Left lung (tissue), 10 donors: ENCODE measurements around the gene PFKM. TPM values are rescaled to one million over a fixed set of nuclear protein-coding genes. Genes with fewer than 3 reads are reported as not detected.
A peak's percentile ranks its signal among the peaks of the same experiment; 100 is the strongest.

Experiments used
- ATAC-seq: fragments of 200-7000 bp; cut with Tn5 transposase; one replicate; pipeline ENCODE4 v1.9.1; 2020; ENCODE audit warnings: moderate library complexity
- DNase-seq, 4 donors: peaks; one replicate each; pipeline ENCODE4 v3.0.0-alpha.2; 2013 to 2020
- H3K27ac ChIP-seq, 2 donors: fragments of 200-600 bp; sonication (generic) in 1 of 2; one replicate each; pipeline versions ENCODE4 v1.5.0 to v1.8.0; 2020 to 2021
- H3K27me3 ChIP-seq, 2 donors: fragments of 200-600 bp; sonication (generic) in 1 of 2; one replicate each; pipeline versions ENCODE4 v1.5.0 to v1.8.0; 2020 to 2021
- H3K36me3 ChIP-seq, 2 donors: fragments of 200-600 bp; sonication (generic) in 1 of 2; one replicate each; pipeline versions ENCODE4 v1.5.0 to v1.8.0; 2020 to 2021
- H3K4me1 ChIP-seq, 2 donors: fragments of 200-600 bp; one replicate each; pipeline ENCODE4 v1.8.0; 2021
- H3K4me3 ChIP-seq, 2 donors: fragments of 200-600 bp; sonication (generic) in 1 of 2; one replicate each; pipeline versions ENCODE4 v1.5.0 to v1.8.0; 2020 to 2021; ENCODE audit warnings: mild to moderate bottlenecking in 1 of 2
- H3K9me3 ChIP-seq, 2 donors: fragments of 200-600 bp; sonication (generic) in 1 of 2; one replicate each; pipeline versions ENCODE4 v1.5.0 to v1.8.0; 2020 to 2021
- intact Hi-C, 2 donors: fragments of 100-400 bp; cut with DNase I; formaldehyde crosslinking; loops; one replicate each; pipeline versions ENCODE4 v1.11.2 to v1.14.2; 2022
- microRNA-seq, 2 donors: library from miRNA; unstranded; fragments of <30 nt; microRNA quantifications; one replicate each; pipeline ENCODE4, GENCODE V29; 2019
- polyA plus RNA-seq, 6 donors: library from polyadenylated mRNA; unstranded; fragments of 120-200 nt; gene quantifications; one replicate each; pipeline ENCODE4 v1.2.1, GENCODE V29; 2013; ENCODE audit not compliant: insufficient read length in 6 of 6
- total RNA-seq, 2 donors: library from RNA; stranded (reverse); fragmentation: NEBNext Ultra II Directional; extraction: Animal tissue kit (Norgen Biotek cat#: 25700); gene quantifications; one replicate each; pipeline ENCODE4 v1.2.1, GENCODE V29; 2021
- TF ChIP-seq, protein P1 (sequence below), 2 donors: fragments of 200-600 bp; sonication (generic) in 1 of 2; IDR thresholded peaks; one replicate each; pipeline versions ENCODE4 v1.5.0 to v1.8.0; 2021; ENCODE audit warnings: antibody characterized with exemption in 2 of 2
- donor health status: DM: no; HTN: yes; CAD: no.
- donor health status: DM: no; HTN: no; CAD: no.

PFKM gene
- total and polyA plus RNA-seq, 8 donors: 52.3 to 97.9 (median 73.2) TPM

- DNase-seq (no peak), ATAC-seq (no peak)
- peaks cover 0 to 6% of the 10 kb centered on the region in 2 donors for H3K27me3 ChIP-seq
- intact Hi-C loops: no loop called here
- no peak overlapping the region for H3K27ac ChIP-seq
- TF ChIP-seq, protein P1, sequence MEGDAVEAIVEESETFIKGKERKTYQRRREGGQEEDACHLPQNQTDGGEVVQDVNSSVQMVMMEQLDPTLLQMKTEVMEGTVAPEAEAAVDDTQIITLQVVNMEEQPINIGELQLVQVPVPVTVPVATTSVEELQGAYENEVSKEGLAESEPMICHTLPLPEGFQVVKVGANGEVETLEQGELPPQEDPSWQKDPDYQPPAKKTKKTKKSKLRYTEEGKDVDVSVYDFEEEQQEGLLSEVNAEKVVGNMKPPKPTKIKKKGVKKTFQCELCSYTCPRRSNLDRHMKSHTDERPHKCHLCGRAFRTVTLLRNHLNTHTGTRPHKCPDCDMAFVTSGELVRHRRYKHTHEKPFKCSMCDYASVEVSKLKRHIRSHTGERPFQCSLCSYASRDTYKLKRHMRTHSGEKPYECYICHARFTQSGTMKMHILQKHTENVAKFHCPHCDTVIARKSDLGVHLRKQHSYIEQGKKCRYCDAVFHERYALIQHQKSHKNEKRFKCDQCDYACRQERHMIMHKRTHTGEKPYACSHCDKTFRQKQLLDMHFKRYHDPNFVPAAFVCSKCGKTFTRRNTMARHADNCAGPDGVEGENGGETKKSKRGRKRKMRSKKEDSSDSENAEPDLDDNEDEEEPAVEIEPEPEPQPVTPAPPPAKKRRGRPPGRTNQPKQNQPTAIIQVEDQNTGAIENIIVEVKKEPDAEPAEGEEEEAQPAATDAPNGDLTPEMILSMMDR (IDR thresholded peaks at IDR 0.05): no peak
- no peaks in the 10 kb centered on the region for H3K36me3 ChIP-seq
- H3K9me3 ChIP-seq: no peaks in the 10 kb centered on the region
- peaks cover 0 to 3% of the 10 kb centered on the region in 2 donors for H3K4me1 ChIP-seq
- no peak overlapping the region for H3K4me3 ChIP-seq
These were observed 71.9 kb downstream of the PFKM start for GRCh38 chr12:48191096-48191495.

DNA sequence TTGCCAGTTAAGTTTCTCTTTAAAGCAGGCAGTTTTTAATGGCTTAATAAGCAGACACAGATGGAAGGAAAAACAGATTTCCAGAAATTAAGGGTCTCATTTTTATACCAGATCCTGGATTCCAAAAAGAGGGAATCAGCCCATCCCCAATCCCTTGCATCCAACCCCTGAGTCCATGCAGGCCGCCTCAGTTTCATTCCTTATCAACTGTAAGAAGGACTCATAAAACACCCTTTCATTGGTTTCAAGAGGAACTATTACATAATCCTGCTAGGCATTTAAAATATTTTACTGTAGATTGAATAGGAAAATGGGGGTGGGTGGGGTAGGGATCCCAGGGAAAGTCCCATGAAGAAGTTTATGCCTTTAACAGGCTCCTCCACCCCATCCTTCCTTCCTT, 73.7 kb downstream of the PFKM start:
- Histone ChIP-seq H3K27ac (peak overlapping the region in 1 of 2 donors; percentile 39), H3K4me1 (peaks cover 0 to 9% of the 10 kb centered on the region in 2 donors), H3K9me3 (no peaks in the 10 kb centered on the region), H3K27me3 (peaks cover 0 to 6% of the 10 kb centered on the region in 2 donors), H3K4me3 (no peak overlapping the region), H3K36me3 (no peaks in the 10 kb centered on the region)
- DNase-seq (no peak), ATAC-seq (peak; percentile 7)
- TF ChIP-seq, protein P1 (IDR thresholded peaks at IDR 0.05): no peak
- intact Hi-C loops: no loop called here

DNA sequence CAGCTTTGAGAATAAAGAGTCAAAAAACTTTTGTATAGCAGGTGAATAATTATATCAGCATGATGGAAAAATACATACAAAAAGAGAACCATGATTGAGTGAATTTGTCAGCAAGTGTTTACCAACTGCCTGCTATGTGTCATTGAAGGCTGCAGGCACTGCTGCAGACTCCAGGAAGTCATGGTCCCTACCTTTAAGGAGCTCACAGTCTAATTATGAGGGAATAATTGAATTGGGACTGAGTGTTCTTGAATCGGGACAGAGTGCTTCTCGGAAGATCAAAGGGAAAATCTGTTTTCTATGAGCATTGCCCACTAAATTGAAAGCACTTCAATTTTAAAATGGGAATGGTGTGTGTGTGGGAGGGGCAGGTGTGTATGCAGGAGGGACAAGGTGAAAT, 74.5 kb downstream of the PFKM start:
- intact Hi-C loops: no loop called here
- H3K4me3 ChIP-seq: no peak overlapping the region
- DNase-seq (no peak), ATAC-seq (peak; percentile 21)
- H3K27me3 ChIP-seq: peaks cover 0 to 6% of the 10 kb centered on the region in 2 donors
- H3K9me3 ChIP-seq: no peaks in the 10 kb centered on the region
- peak overlapping the region in 1 of 2 donors; percentile 39 for H3K27ac ChIP-seq
- H3K4me1 ChIP-seq: peaks cover 0 to 9% of the 10 kb centered on the region in 2 donors
- TF ChIP-seq, protein P1 (IDR thresholded peaks at IDR 0.05): no peak
- no peaks in the 10 kb centered on the region for H3K36me3 ChIP-seq

- H3K27ac ChIP-seq: no peak overlapping the region
- TF ChIP-seq, protein P1 (IDR thresholded peaks at IDR 0.05): no peak
- H3K4me1 ChIP-seq: peaks cover 0 to 21% of the 10 kb centered on the region in 2 donors
- no peaks in the 10 kb centered on the region for H3K9me3 ChIP-seq
- ATAC-seq: no peak
- DNase-seq: no peak
- no peak overlapping the region for H3K4me3 ChIP-seq
- no peaks in the 10 kb centered on the region for H3K36me3 ChIP-seq
- intact Hi-C loops: no loop called here
- peaks cover 0 to 5% of the 10 kb centered on the region in 2 donors for H3K27me3 ChIP-seq
These were observed 75.6 kb downstream of the PFKM start for GRCh38 chr12:48194799-48195201.

Small RNAs within 50 kb of the gene (microRNA-seq; reads per million reads assigned to microRNA genes)
- gene MIR6505: 0.41 to 0.84 reads per million in 2 donors

Other genes starting within 250 kb of the PFKM start
- gene VDR, start 214.4 kb upstream of the PFKM start, total RNA-seq: 10 to 100 TPM; 29.7 to 32.1 TPM
- gene VDR, start 214.4 kb upstream of the PFKM start, polyA plus RNA-seq: 1 to 10 TPM; 1.1 to 2.2 (median 1.9) TPM
- 10 to 100 TPM; 43.1 to 66.8 TPM for gene TMEM106C, start 155.8 kb upstream of the PFKM start, total RNA-seq
- 10 to 100 TPM; 76.4 to 99.3 (median 88.7) TPM for gene TMEM106C, start 155.8 kb upstream of the PFKM start, polyA plus RNA-seq
- under 1 TPM in 1 of 2 donors, not detected in 1; 0.06 TPM for gene COL2A1, start 114.9 kb upstream of the PFKM start, total RNA-seq
- gene COL2A1, start 114.9 kb upstream of the PFKM start, polyA plus RNA-seq: 10 to 100 TPM; 66.1 to 91.3 (median 71.3) TPM
- 10 to 100 TPM; 13.3 to 19.2 TPM for gene SENP1, start 13.3 kb upstream of the PFKM start, total RNA-seq
- 10 to 100 TPM; 23.2 to 28.0 (median 25.5) TPM for gene SENP1, start 13.3 kb upstream of the PFKM start, polyA plus RNA-seq
- 10 to 100 TPM; 26.8 to 30.4 TPM for gene ASB8, start 38.2 kb downstream of the PFKM start, total RNA-seq
- gene ASB8, start 38.2 kb downstream of the PFKM start, polyA plus RNA-seq: 10 to 100 TPM; 34.6 to 44.5 (median 38.8) TPM
- under 1 TPM; 0.58 to 0.73 TPM for gene CCDC184, start 64.3 kb downstream of the PFKM start, total RNA-seq
- gene CCDC184, start 64.3 kb downstream of the PFKM start, polyA plus RNA-seq: under 1 TPM in 5 of 6 donors, not detected in 1; 0.20 to 0.32 (median 0.28) TPM
- gene OR10AD1, start 83.9 kb downstream of the PFKM start, total RNA-seq: not detected
- 1 to 10 TPM in 3 of 6 donors, under 1 TPM in 3; 0.50 to 1.3 (median 0.89) TPM for gene OR10AD1, start 83.9 kb downstream of the PFKM start, polyA plus RNA-seq
- gene ZNF641, start 231.6 kb downstream of the PFKM start, total RNA-seq: 10 to 100 TPM; 17.5 to 20.8 TPM
- gene ZNF641, start 231.6 kb downstream of the PFKM start, polyA plus RNA-seq: 10 to 100 TPM; 26.0 to 32.6 (median 29.4) TPM